Measurements from ENCODE around the gene GMIP. TPM values are rescaled to one million over a fixed set of nuclear protein-coding genes. Genes with fewer than 3 reads are reported as not detected.

The GMIP gene
- total RNA-seq, 1 donor from 2014 or later, result 3.2 TPM

GRCh38 chr19:19651076-19651475, 7.6 kb upstream of the GMIP start:
- no peaks in the 10 kb centered on the region for H3K27me3 ChIP-seq (ENCODE audit: control insufficient read depth, insufficient read depth, low read length)
- H3K4me3 ChIP-seq (ENCODE audit: low read depth, low read length), result no peak overlapping the region
- FAIRE-seq (no peak), DNase-seq (ENCODE audit: low read depth) (no peak)
- H3K36me3 ChIP-seq (ENCODE audit: control insufficient read depth, insufficient read depth, low read length), result peaks cover 60% of the 10 kb centered on the region
- TF ChIP-seq CTCF (IDR thresholded peaks at IDR 0.05; ENCODE audit: insufficient read depth, low read length, severe bottlenecking), result no peak

- FAIRE-seq, result no peak
- H3K36me3 ChIP-seq (ENCODE audit: control insufficient read depth, insufficient read depth, low read length), result peaks cover 60% of the 10 kb centered on the region
Observed at GRCh38 chr19:19650331-19650730, 6.9 kb upstream of the GMIP start.

GRCh38 chr19:19649580-19649995, 6.1 kb upstream of the GMIP start:
- no peaks in the 10 kb centered on the region for H3K27me3 ChIP-seq (ENCODE audit: control insufficient read depth, insufficient read depth, low read length)
- H3K4me3 ChIP-seq (ENCODE audit: low read depth, low read length), result no peak overlapping the region
- H3K36me3 ChIP-seq (ENCODE audit: control insufficient read depth, insufficient read depth, low read length), result peaks cover 58% of the 10 kb centered on the region
- TF ChIP-seq CTCF (IDR thresholded peaks at IDR 0.05; ENCODE audit: insufficient read depth, low read length, severe bottlenecking), result no peak
- no peak for DNase-seq (ENCODE audit: low read depth)
- FAIRE-seq, result no peak

More at GRCh38 chr19:19650331-19650730, 6.9 kb upstream of the GMIP start:
- Histone ChIP-seq H3K4me3 (ENCODE audit: low read depth, low read length) (no peak overlapping the region), H3K27me3 (ENCODE audit: control insufficient read depth, insufficient read depth, low read length) (no peaks in the 10 kb centered on the region)
- no peak for DNase-seq (ENCODE audit: low read depth)
- TF ChIP-seq CTCF (IDR thresholded peaks at IDR 0.05; ENCODE audit: insufficient read depth, low read length, severe bottlenecking), result no peak

- no peak for DNase-seq (ENCODE audit: low read depth)
- no peak for TF ChIP-seq CTCF (IDR thresholded peaks at IDR 0.05; ENCODE audit: insufficient read depth, low read length, severe bottlenecking)
- H3K36me3 ChIP-seq (ENCODE audit: control insufficient read depth, insufficient read depth, low read length), result peaks cover 55% of the 10 kb centered on the region
Observed at GRCh38 chr19:19649155-19649554, 5.7 kb upstream of the GMIP start.

GRCh38 chr19:19647037-19647835, 3.8 kb upstream of the GMIP start:
- H3K36me3 ChIP-seq (ENCODE audit: control insufficient read depth, insufficient read depth, low read length), result peaks cover 45% of the 10 kb centered on the region
- no peak overlapping the region for H3K4me3 ChIP-seq (ENCODE audit: low read depth, low read length)
- no peak for TF ChIP-seq CTCF (IDR thresholded peaks at IDR 0.05; ENCODE audit: insufficient read depth, low read length, severe bottlenecking)
- DNase-seq (ENCODE audit: low read depth) (no peak), FAIRE-seq (no peak)
- H3K27me3 ChIP-seq (ENCODE audit: control insufficient read depth, insufficient read depth, low read length), result no peaks in the 10 kb centered on the region

More at GRCh38 chr19:19649155-19649554, 5.7 kb upstream of the GMIP start:
- no peak overlapping the region for H3K4me3 ChIP-seq (ENCODE audit: low read depth, low read length)
- H3K27me3 ChIP-seq (ENCODE audit: control insufficient read depth, insufficient read depth, low read length), result no peaks in the 10 kb centered on the region
- no peak for FAIRE-seq

Measured in bronchial epithelial cell (primary cell).